Mononuclear cell (primary cell): ENCODE results near the gene ATXN7L1. TPM values are rescaled to one million over a fixed set of nuclear protein-coding genes. Genes with fewer than 3 reads are reported as not detected.

Experiments
- H3K27me3 ChIP-seq: 2 replicates; pipeline ENCODE4 v1.6.0; 2011; ENCODE audit warnings: low read length, control low read depth; ENCODE audit not compliant: insufficient read depth
- H3K4me1 ChIP-seq: 2 replicates; pipeline ENCODE4 v1.5.1; 2011; ENCODE audit warnings: mild to moderate bottlenecking, low read length, control low read depth; ENCODE audit not compliant: insufficient read depth
- H3K4me3 ChIP-seq: 2 replicates; pipeline ENCODE4 v1.5.1; 2011; ENCODE audit warnings: mild to moderate bottlenecking, low read length, moderate library complexity
- H3K9me3 ChIP-seq: 2 replicates; pipeline ENCODE4 v1.5.1; 2011; ENCODE audit warnings: low read depth, mild to moderate bottlenecking, control low read depth, low read length
- total RNA-seq: library from RNA; depleted of rRNA; stranded (reverse); fragments of >200 nt; gene quantifications from one replicate; pipeline ENCODE4 v1.2.3, GENCODE V29; 2012

Gene ATXN7L1
- total RNA-seq, 1 donor: 7.1 TPM

GRCh38 chr7:105640956-105641810, 235.2 kb downstream of the ATXN7L1 start:
- Histone ChIP-seq H3K4me3 (no peak overlapping the region), H3K9me3 (no peaks in the 10 kb centered on the region), H3K27me3 (no peaks in the 10 kb centered on the region), H3K4me1 (no peaks in the 10 kb centered on the region)

- H3K4me3 ChIP-seq: no peak overlapping the region
- no peaks in the 10 kb centered on the region for H3K9me3 ChIP-seq
- no peaks in the 10 kb centered on the region for H3K27me3 ChIP-seq
- H3K4me1 ChIP-seq: no peaks in the 10 kb centered on the region
Measured at GRCh38 chr7:105639667-105640493, 236.5 kb downstream of the ATXN7L1 start.

GRCh38 chr7:105638902-105639495, 237.4 kb downstream of the ATXN7L1 start:
- H3K9me3 ChIP-seq: no peaks in the 10 kb centered on the region
- H3K27me3 ChIP-seq: no peaks in the 10 kb centered on the region
- no peaks in the 10 kb centered on the region for H3K4me1 ChIP-seq

GRCh38 chr7:105638334-105638733, 238.1 kb downstream of the ATXN7L1 start:
- H3K4me1 ChIP-seq: no peaks in the 10 kb centered on the region
- H3K27me3 ChIP-seq: no peaks in the 10 kb centered on the region
- no peak overlapping the region for H3K4me3 ChIP-seq
- no peaks in the 10 kb centered on the region for H3K9me3 ChIP-seq

More at GRCh38 chr7:105638902-105639495, 237.4 kb downstream of the ATXN7L1 start:
- H3K4me3 ChIP-seq: no peak overlapping the region

- H3K27me3 ChIP-seq: no peaks in the 10 kb centered on the region
- H3K9me3 ChIP-seq: no peaks in the 10 kb centered on the region
- no peaks in the 10 kb centered on the region for H3K4me1 ChIP-seq
- no peak overlapping the region for H3K4me3 ChIP-seq
Measured at GRCh38 chr7:105637755-105638154, 238.6 kb downstream of the ATXN7L1 start.

- Histone ChIP-seq H3K27me3 (no peaks in the 10 kb centered on the region), H3K4me1 (no peaks in the 10 kb centered on the region), H3K9me3 (no peaks in the 10 kb centered on the region), H3K4me3 (no peak overlapping the region)
Measured at GRCh38 chr7:105636982-105637381, 239.4 kb downstream of the ATXN7L1 start.

- Histone ChIP-seq H3K27me3 (no peaks in the 10 kb centered on the region), H3K4me1 (no peaks in the 10 kb centered on the region), H3K4me3 (no peak overlapping the region), H3K9me3 (no peaks in the 10 kb centered on the region)
Measured at GRCh38 chr7:105635197-105635596, 241.2 kb downstream of the ATXN7L1 start.

- H3K27me3 ChIP-seq: no peaks in the 10 kb centered on the region
- H3K4me1 ChIP-seq: no peaks in the 10 kb centered on the region
- H3K9me3 ChIP-seq: no peaks in the 10 kb centered on the region
- no peak overlapping the region for H3K4me3 ChIP-seq
Measured at GRCh38 chr7:105625986-105626385, 250.4 kb downstream of the ATXN7L1 start.

GRCh38 chr7:105623906-105624305, 252.5 kb downstream of the ATXN7L1 start:
- H3K4me1 ChIP-seq: no peaks in the 10 kb centered on the region
- H3K4me3 ChIP-seq: no peak overlapping the region
- no peaks in the 10 kb centered on the region for H3K9me3 ChIP-seq
- H3K27me3 ChIP-seq: no peaks in the 10 kb centered on the region

GRCh38 chr7:105623378-105623777, 253.0 kb downstream of the ATXN7L1 start:
- H3K9me3 ChIP-seq: no peaks in the 10 kb centered on the region
- no peaks in the 10 kb centered on the region for H3K27me3 ChIP-seq
- no peak overlapping the region for H3K4me3 ChIP-seq
- no peaks in the 10 kb centered on the region for H3K4me1 ChIP-seq

GRCh38 chr7:105622106-105622731, 254.2 kb downstream of the ATXN7L1 start:
- Histone ChIP-seq H3K4me3 (no peak overlapping the region), H3K4me1 (no peaks in the 10 kb centered on the region), H3K9me3 (no peaks in the 10 kb centered on the region), H3K27me3 (no peaks in the 10 kb centered on the region)

- Histone ChIP-seq H3K4me1 (no peaks in the 10 kb centered on the region), H3K27me3 (no peaks in the 10 kb centered on the region), H3K4me3 (no peak overlapping the region), H3K9me3 (no peaks in the 10 kb centered on the region)
Measured at GRCh38 chr7:105621617-105622016, 254.8 kb downstream of the ATXN7L1 start.

- no peak overlapping the region for H3K4me3 ChIP-seq
- no peaks in the 10 kb centered on the region for H3K9me3 ChIP-seq
- H3K4me1 ChIP-seq: no peaks in the 10 kb centered on the region
- H3K27me3 ChIP-seq: no peaks in the 10 kb centered on the region
Measured at GRCh38 chr7:105621176-105621575, 255.2 kb downstream of the ATXN7L1 start.

GRCh38 chr7:105619590-105619989, 256.8 kb downstream of the ATXN7L1 start:
- no peaks in the 10 kb centered on the region for H3K27me3 ChIP-seq
- H3K9me3 ChIP-seq: no peaks in the 10 kb centered on the region
- H3K4me1 ChIP-seq: no peaks in the 10 kb centered on the region
- no peak overlapping the region for H3K4me3 ChIP-seq

GRCh38 chr7:105618016-105618296, 258.4 kb downstream of the ATXN7L1 start:
- Histone ChIP-seq H3K9me3 (no peaks in the 10 kb centered on the region), H3K4me1 (no peaks in the 10 kb centered on the region)

More at GRCh38 chr7:105618016-105618296, 258.4 kb downstream of the ATXN7L1 start:
- Histone ChIP-seq H3K4me3 (no peak overlapping the region), H3K27me3 (no peaks in the 10 kb centered on the region)
